ENCODE results near the gene UBL4A.
"Not testable (repeated sequence)": the region's sequence is repeated elsewhere in the genome, so short reads cannot be mapped to it uniquely, and the experiment has no call there.

The UBL4A gene

DNA sequence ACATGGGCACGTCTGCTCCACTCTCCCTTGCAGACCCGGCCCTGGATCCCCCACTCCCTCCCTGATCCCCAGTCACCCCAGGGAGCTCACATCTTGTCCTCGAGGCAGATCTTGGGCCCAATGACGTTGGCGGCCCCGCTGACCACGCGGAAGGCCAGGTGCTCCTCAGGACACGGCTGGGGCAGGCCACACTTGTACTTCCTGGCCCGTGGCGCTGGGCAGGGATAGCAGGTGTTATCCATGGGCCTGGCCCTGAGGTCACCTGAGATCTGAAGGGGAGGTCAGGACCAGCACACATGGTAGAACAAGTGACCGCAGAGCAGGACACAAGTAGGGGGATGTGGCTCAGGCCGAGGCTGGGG is 21.9 kb upstream of the UBL4A start:
- no peak for DNase-seq (ENCODE audit: low spot score)

DNA sequence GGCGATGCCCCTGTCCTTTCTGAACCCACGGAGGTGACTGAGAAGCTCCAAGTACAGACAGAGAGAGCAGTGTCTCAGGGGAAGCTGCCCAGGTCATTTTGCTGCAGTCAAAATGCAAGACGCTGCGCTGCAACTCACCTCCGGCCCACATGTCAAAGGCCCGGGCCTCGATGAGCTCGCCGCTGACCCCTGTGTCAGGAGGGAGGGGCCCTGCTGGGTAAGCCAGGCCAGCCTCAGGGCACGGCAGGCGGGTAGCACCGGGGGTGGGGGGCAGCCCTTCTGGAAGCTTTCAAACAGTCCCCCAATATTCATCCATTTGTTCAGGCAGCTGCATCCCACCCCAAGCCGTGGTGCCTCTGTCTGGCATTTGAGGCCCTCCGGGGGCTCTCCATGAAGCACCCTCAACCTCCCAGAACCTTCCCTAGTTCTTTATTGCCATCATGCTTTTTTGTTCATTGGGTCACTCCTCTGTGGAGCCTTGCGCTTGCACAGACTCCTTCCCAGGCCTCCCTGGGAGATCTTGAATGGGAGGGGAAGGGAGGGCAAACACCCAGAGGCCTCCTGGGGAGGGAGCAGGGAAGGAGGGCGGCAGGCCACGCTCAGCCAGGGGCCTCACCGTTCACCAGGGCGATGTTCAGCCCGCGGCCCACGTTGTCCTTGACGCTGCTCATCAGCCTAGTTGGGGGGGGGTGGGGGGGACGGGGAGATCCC is 21.4 kb upstream of the UBL4A start:
- DNase-seq (ENCODE audit: low spot score) = no peak

DNA sequence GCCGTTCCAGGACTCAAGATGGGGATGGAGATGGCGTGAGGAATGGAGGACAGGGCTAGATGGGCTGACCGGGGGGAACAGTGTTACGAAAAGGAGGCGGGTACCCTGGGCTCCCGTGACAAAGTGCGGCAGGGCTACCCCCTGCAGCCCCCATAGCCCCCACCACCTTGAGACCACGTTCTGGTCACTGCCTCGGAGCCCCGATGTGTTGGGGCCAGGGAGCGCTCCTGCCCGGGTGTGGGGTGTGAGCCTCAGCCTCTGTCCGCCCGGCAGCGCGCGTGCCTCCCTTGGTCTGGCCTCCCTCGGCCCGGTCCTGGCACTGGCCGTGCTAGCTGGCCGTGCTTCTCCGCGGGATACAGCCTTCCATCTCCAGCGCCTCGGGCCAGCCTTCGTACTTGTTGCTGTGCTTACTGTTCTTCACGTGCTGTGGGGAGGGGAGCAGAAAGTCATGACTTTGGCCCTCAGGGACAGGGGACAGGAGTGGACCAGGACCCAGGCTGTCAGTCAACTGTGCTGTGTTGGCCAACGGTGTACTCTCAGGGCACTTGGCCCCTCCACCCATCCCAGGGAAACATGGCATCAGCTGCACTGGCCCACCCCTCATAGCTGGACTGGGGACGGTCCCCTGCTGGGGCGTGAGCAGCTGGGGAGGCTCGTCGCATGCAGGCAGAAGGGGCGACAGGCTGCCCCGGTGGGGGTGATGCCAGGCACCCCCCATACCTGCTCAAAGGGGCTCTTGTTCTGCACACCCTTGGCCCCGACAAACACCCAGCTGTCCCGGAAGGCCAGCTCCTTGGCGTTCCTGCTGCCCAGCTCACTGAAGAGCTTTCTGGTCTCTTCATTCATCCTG is 20.3 kb upstream of the UBL4A start:
- DNase-seq (ENCODE audit: low spot score) = no peak

DNA sequence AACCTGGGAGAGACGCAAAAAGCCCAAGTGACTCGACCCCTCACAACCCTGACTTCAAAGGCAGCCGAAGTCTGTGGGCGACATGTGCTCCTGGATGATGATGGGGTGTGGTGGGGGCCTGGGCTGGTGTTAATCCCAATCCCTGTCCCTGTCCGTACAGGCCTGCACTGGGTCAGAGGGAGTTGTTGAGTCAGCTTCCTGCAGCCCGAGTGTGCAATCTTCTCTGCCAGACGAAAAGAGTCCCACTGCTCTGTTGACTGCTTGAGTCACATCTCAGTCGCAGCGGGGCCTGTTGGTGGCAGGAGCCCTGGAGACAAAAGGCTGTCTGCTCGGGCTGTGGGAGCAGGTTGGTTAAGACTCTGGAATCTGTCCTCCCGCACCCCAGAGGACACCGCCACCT is 19.3 kb upstream of the UBL4A start:
- no peak for DNase-seq (ENCODE audit: low spot score)

DNA sequence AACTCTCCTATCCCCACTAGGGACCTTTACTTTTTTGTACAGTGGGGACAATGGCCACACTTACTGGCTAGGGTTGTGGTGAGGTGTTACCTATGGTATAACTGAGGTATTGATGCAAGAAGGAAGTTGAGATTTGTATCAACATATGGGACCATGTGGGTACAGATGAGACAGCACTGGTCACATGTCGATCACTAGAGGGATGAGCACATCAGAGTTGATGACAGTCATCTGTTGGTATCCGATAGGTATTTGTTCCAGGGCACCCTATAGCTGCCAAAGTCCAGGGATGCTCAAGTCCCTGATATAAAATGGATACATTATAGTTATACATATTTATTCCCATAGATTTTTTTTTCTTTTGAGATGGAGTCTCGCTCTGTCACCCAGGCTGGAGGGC is 16.6 kb upstream of the UBL4A start:
- DNase-seq (ENCODE audit: low spot score) = no peak

DNA sequence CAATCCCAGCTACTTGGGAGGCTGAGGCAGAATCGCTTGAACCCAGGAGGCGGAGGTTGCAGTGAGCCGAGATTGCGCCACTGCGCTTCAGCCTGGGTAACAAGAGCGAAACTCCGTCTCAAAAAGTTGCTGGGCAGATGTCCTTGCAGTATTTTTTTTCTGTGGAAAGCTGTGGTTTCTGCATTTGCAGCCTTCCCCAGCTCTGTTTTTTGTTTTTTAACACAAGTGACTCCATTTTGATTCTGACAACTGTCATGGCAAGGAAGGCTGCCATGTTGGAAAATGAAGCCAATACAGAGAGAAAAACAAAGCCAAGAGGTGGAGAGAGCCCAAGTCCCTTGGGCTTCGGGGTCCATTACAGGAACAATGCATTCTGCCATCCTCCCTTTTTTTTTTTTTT is 15.7 kb upstream of the UBL4A start:
- DNase-seq (ENCODE audit: low spot score) = no peak

DNA sequence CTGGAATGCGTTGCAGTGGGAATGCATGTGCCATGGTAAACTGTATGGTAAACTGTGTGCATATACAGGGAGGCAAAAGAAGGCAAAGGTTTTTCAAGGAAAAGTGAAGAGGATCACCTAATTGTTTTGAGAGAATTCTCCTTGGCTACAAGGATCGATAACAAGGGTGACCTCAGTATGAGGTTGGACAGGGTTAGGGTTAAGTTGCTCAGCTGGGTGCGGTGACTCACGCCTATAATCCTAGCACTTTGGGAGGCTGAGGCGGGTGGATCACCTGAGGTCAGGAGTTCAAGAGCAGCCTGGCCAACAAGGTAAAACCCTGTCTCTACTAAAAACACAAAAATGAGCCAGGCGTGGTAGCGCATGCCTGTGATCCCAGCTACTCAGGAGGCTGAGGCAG is 15.0 kb upstream of the UBL4A start:
- not testable (repeated sequence) for DNase-seq (ENCODE audit: low spot score)

DNA sequence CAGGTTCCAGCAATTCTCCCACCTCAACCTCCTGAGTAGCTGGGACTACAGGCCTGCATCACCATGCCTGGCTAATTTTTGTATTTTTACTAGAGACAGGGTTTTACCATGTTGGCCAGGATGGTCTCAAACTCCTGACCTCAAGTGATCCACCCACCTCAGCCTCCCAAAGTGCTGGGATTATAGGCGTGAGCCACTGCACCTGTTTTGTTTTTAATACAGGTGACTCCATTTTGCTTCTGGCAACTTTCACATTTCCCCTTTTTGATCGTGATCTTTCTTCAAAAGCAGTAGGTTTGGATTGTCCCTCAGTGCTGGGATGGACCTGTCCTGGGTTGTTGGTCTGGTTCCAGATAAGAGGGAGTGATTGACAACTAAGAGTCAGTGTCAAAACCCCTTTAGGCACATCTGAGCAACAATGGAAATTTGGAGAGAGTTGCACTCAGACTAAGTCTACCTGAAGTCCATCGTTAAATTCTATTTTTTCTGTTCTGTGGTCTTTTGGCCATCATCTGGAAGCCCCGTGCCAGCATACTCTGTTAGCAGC is 10.2 kb upstream of the UBL4A start:
- not testable (repeated sequence) for DNase-seq (ENCODE audit: low spot score)

DNA sequence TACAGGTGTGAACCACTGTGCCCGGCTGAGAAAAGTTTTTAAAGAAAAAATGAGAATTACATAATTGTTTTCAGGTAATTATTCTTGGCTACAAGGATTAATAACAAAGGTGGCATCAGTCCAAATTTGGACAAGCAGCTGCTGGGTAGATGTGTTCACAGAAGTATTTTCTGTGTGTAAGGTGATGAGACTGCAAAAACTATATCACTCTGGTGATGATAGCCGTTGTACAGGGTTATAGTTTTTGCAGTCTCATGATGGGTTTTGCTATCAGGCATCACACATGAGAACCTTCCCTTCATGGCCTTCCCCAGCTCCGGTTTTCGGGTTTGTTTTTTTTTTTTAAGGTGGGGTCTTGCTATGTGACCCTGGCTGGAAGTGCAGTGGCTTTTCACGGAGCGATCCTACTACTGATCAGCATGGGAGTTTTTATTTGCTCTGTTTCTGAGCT is 9.1 kb upstream of the UBL4A start:
- no peak for DNase-seq (ENCODE audit: low spot score)

DNA sequence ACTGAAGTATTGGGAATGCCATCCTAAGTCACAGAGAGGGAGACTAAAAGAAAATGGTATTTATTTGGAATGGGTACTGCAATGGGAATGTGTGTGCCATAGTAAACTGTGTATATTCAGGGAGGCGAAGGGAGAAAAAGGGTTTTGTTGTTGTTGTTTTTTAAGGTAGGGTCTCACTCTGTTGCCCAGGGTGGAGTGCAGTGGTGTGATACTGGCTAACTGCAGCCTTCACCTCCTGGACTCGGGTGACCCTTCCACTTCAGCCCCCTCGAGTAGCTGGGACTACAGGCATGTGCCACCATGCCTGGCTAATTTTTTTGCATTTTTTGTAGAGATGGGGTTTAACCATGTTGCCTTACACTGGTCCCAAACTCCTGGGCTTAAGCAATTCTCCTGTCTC is 8.3 kb upstream of the UBL4A start:
- no peak for DNase-seq (ENCODE audit: low spot score)

DNA sequence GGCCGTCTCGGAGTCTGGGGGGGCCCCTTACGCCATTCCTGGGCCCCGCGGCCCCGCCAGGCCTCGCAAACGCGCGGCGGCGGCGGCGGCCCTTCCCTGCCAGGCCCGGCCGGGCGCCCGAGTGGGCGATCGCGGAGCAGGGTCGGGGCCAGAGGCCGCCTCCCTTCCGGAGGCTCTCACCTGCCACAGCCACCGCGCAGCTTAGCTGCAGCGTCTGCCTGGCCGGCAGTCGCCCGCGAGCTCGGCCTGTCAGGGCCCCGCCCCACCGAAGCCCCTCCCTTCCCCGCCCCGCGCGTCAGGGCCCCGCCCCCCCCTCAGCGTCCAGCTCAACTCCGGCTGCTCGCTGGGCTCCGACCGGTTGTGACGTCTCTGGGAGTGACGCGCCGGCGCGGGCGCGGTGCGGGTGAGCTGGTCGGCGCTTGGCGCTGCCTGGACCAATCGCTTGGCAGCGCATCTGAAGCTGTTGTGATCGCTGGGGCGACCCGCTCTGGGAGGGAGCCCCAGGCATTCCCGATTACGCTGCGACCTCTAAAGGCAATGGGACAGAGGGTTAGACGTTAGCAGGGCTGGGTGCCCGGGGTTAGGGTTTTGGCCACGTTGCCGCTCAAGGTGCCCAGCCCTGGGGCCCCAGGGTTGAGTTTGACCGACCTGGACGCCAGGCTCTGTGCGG is 4.1 kb upstream of the UBL4A start, which contains the start of gene SLC10A3:
TSS of gene SLC10A3 (minus strand) at position 216 of the 670 bp plus-strand sequence. CDS start 1,689 bp downstream, outside the sequence.
- peak; percentile 83 for DNase-seq (ENCODE audit: low spot score)

DNA sequence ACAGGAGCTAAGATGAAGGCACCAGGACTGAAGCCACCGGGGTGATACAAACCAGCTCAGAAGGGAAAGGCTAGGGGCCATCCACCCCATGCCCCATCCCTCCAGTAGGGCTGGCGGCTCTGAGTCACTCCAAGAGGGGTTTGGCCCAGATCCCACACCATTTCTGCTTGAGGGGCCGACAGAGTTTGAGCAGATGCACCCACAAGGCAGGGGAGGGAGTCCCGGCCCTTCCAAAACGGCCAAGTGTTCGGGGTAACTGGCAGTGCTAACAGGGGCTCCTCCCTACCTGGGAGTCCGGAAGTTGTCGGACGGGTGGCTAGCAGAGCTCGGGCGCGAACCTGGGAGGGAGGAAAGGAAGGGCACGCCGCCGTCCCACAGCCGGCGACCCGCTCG is 3.6 kb upstream of the UBL4A start:
- peak; percentile 6 for DNase-seq (ENCODE audit: low spot score)

DNA sequence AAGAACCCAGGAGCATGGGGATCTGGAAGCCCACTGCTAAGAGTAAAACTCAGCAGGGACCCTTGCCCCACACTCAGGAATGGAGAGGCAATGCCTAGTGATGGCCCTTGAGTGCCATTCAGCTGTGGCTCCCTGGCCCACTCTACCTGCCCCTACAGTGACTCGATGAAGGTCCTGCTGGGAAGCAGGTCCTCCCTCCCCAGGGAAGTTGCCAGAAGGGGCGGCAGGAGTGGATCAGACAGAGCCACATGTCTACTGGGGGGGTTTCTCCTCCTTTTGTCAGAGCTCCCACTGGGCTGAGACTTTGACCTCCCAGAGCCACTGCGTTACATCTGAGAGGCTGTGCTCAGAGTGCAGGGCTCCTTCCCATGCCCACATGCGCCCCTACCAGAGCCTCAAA is 2.8 kb upstream of the UBL4A start:
- no peak for DNase-seq (ENCODE audit: low spot score)

DNA sequence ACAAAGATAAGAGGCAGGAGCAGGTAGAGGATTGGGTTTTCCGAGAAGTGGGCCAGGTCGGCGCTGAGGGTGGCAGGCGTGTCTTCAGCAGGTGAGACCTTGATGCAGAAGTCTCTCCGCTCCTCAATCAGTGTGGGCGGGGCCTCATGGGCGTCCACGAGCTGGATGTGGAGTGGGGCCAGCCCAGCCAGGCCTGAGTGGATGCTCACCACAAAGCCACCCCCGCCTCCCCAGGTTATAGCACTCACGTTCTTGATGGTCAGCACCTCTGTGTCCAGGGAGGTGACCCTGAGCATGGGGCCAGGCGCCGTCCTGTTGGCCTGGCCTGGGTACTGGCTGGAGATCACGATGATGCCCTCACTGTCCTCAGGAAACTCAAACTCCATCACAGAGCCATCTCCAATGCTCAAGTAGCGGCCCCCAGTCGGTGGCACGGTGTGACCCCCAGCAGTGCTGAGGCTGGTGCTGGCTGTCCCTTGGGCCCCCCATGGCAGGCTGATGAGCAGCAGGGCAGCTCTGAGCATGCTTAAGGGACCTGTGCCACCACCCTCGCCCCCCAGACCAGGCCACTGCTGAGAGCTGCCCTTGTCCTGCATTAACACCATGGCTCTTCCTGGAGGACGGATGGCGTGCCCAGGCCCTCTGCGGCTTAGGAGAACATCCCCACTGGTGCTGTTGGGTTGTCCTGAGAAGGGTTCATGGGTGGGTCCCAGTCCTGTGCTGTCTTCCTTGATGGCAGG is 2.1 kb upstream of the UBL4A start:
- no peak for DNase-seq (ENCODE audit: low spot score)

DNA sequence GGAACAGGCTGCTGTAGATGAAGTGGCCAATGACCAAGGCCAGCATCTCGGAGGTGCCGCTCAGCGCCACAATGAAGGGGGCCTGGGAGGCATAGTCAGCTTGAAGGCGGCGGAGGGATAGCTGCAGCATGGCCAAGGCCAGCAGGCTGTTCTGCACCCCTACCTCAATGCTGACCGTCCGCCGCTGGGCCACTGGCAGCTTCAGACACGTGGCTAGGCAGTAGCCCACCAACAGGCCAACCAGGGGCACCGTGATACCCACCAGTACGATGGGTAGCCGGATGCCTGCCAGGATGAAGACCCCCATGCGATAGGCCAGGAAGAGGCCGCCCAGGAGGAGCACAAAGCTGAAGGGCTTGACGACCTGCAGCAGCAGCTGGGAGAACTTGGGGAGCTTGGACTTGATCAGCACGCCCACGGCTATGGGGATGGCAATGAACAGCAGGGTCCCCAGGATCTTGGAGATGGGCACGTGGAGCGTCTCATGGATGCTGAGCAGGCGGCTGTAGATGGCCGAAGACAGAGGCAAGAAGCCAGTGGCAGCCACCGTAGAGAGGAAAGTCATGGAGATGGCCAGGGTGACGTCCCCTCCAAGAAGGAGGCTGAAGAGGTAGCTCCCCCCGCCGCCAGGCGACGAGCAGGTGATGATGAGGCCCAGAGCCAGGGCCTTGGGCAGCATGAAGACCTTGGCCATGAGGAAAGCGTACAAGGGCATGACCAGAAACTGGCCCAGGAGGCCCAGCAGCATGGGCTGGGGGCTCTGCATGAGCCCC is 1.3 kb upstream of the UBL4A start:
- no peak for DNase-seq (ENCODE audit: low spot score)

DNA sequence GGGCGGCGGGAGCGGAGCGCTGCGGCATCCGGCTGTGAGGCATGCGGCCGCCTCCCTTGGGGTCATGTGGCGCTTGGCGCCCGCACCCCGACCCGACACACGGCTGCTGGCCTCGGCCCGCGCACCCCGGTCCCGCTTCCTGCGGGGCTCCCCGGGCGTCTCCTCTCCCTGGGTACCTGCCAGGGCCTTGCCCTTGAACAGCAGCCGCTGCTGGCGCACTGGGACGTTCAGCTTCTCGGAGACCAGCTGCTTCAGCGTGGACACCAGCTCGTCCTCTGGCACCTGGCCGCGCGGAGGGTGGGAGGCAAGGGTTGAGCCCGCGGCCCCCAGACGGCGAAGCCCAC is 391 bp downstream of the UBL4A start:
- DNase-seq (ENCODE audit: low spot score) = no peak

DNA sequence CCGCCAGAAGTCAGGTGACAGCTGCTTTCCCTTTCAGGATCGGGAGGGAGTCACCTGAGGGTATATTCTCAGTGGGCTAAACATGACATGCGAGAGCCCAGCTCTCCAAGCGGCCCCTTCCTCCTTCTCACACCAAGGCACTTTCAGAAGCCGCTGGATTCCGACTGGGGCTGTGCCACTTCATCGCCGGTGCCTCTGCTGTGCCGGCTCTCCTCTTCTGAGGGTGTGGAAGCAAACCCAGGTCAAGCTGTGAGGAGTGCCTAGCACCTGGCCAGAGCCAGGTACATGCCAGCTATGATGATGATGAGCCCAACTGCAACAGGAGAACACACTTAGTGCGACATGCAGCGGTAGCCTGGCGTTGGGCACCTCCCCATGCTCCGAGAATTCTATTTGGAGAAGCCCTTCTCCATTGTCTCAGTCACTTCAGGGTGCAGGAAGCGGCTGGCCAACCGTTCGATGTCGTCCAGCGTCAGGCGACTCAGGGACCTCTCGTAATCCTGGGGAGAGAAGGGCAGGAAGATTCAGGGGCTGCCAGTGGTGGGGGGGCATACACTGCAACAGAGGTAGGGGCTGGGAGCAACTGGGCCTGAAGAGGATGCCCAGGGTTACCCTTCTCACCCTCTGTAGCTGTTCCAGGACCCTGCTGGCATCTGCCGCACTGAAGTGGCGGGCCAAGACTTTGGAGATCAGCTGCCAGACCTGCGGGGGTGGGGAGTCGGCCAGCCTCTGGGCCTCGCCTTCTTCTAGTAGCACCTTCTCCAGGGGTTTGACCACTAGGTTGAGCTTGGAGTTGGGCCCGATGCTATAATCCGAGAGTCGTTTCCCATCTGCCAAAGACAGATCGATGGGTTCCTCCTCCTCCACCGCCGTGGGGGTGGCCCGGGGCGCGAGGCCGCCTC is 1.0 kb downstream of the UBL4A start:
- no peak for DNase-seq (ENCODE audit: low spot score)

DNA sequence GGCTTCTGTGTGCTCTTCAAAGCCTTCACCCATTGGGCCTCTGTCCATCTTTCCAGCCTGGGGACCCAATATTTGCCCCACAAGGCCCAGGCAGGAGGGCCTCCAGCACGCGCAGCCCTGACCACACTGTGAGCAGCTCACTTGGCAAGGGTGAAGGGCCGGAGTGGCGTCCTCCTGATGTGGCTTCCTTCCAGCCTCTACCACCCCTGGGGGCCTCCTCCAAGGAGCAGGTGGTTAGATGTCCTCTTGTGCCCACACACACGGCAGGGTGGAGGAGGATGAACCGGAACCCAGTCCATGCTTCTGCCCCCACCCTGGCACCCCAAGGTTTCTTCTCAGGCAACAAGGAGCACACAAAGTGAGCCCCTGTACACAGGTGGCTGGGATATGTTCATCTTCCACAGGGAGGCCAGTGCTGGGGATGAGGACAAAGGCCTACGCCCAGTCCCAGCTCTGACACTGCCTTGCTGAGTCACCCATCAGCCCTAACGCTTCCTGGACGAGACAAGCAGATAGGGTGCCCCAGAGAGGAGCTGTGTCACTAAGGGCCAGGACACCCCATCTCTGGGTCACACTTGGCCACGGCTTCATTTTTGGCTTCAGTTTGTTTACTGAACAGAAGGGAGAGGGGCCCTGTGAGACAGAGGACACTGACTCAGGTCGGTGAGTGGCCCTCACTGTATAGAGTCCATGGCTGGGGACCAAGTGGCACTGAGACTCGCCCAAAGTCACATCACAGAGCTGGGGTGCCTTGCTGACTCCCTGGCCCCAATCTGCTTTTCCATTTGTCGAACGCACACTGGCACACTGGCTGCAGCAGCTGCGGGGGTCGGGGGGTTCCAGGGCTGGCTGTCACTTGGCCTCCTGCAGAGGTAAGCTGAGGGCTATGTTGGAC is 1.9 kb downstream of the UBL4A start:
- no peak for DNase-seq (ENCODE audit: low spot score)

DNA sequence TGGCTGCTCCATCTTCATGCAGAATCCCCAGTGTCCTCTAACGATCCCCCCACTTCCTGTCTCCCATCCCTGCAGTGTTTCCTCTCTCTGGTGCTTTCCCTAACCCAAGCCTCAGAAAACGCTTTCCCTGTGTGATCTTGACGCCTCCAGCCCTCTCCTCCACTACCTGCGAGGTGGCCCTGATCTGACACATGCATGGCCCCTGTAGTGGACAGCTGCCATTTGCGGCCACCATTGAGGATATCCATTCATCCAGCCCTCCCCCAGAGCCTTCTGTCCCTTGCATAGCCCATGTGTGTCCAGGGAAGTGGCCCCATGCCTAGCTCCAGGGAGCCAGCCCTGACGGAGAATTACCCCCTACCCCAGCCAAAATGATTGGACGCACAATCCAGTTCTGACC is 3.1 kb downstream of the UBL4A start:
- DNase-seq (ENCODE audit: low spot score) = no peak
